Measurements from ENCODE around the gene AP2A2. TPM values are rescaled to one million over a fixed set of nuclear protein-coding genes. Genes with fewer than 3 reads are reported as not detected.
A peak's percentile ranks its signal among the peaks of the same experiment; 100 is the strongest.

AP2A2 gene
- total RNA-seq, 1 donor from 2014 or later = 105 TPM

DNA sequence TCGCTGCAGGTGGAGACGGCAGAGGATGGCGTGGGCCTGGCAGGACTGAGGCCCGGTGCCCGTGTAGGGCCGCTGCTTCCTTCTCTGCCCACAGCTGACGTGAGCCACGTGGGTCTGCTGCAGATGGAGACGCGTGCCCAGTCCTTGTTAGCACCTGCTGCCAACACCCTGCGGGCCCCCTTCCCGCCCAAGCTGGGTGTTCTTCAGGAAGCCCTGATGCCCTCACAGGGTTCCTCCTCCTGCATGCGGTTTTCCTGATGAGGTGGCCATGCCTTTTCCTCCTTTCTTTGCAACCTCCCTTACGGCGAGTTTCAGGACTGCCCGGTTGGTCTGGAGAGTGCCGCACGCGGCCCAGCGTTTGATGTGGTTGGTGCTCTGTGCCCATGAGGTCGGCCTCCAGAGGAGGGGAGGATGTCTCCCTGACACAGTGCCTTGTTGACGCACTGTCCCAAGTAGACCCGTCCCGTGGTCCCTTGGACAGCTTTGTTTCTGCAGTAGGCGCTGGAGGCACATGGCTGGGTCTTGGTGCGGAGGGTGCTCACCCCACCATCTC is 44.7 kb downstream of the AP2A2 start:
- Histone ChIP-seq H4K20me1 (ENCODE audit: insufficient read depth, low read length) (peaks cover 90% of the 10 kb centered on the region), H3K36me3 (ENCODE audit: insufficient read depth, low read length) (peaks cover 4% of the 10 kb centered on the region), H3K4me1 (ENCODE audit: insufficient read depth, low read length) (no peaks in the 10 kb centered on the region), H3K4me3 (ENCODE audit: insufficient read depth, low read depth, low read length) (no peak overlapping the region), H3K27ac (ENCODE audit: low read depth, low read length) (no peak overlapping the region), H3K4me2 (ENCODE audit: low read length) (no peak overlapping the region), H2AFZ (ENCODE audit: low read depth, low read length) (no peak overlapping the region), H3K9ac (ENCODE audit: low read length) (no peak overlapping the region), H3K9me3 (ENCODE audit: insufficient read depth, low read depth, low read length) (no peaks in the 10 kb centered on the region), H3K79me2 (ENCODE audit: insufficient read depth, low read length) (peaks cover 35% of the 10 kb centered on the region), H3K27me3 (ENCODE audit: insufficient read depth, low read length) (no peaks in the 10 kb centered on the region)
- H3K27me3 Mint-ChIP-seq (ENCODE audit: low read depth, unreplicated experiment) = no peaks in the 10 kb centered on the region
- H3K4me3 Mint-ChIP-seq (ENCODE audit: unreplicated experiment) = no peak overlapping the region
- H3K27ac Mint-ChIP-seq (ENCODE audit: unreplicated experiment) = no peak overlapping the region
- H3K4me1 Mint-ChIP-seq (ENCODE audit: low read depth, unreplicated experiment) = peaks cover 8% of the 10 kb centered on the region
- DNase-seq (ENCODE audit: low read depth) = no peak
- no peak for TF ChIP-seq EZH2 (IDR thresholded peaks at IDR 0.05; ENCODE audit: insufficient read depth, low read length)
- TF ChIP-seq CTCF (IDR thresholded peaks at IDR 0.05; ENCODE audit: insufficient read depth, low read depth, low read length) = no peak
- FAIRE-seq = no peak
- H3K36me3 Mint-ChIP-seq (ENCODE audit: low read depth, unreplicated experiment) = peaks cover 20% of the 10 kb centered on the region
- H3K9me3 Mint-ChIP-seq (ENCODE audit: unreplicated experiment) = peaks cover 2% of the 10 kb centered on the region

- FAIRE-seq (no peak), DNase-seq (ENCODE audit: low read depth) (no peak)
- no peak overlapping the region for H2AFZ ChIP-seq (ENCODE audit: low read depth, low read length)
- Mint-ChIP-seq H3K27me3 (ENCODE audit: low read depth, unreplicated experiment) (no peaks in the 10 kb centered on the region), H3K36me3 (ENCODE audit: low read depth, unreplicated experiment) (peaks cover 18% of the 10 kb centered on the region), H3K4me3 (ENCODE audit: unreplicated experiment) (peak overlapping the region; percentile 77), H3K4me1 (ENCODE audit: low read depth, unreplicated experiment) (peaks cover 8% of the 10 kb centered on the region), H3K27ac (ENCODE audit: unreplicated experiment) (no peak overlapping the region), H3K9me3 (ENCODE audit: unreplicated experiment) (peaks cover 2% of the 10 kb centered on the region)
- H3K36me3 ChIP-seq (ENCODE audit: insufficient read depth, low read length) = peaks cover 4% of the 10 kb centered on the region
- H3K27ac ChIP-seq (ENCODE audit: low read depth, low read length) = no peak overlapping the region
- peaks cover 90% of the 10 kb centered on the region for H4K20me1 ChIP-seq (ENCODE audit: insufficient read depth, low read length)
- TF ChIP-seq EZH2 (IDR thresholded peaks at IDR 0.05; ENCODE audit: insufficient read depth, low read length) (no peak), CTCF (IDR thresholded peaks at IDR 0.05; ENCODE audit: insufficient read depth, low read depth, low read length) (no peak)
- H3K79me2 ChIP-seq (ENCODE audit: insufficient read depth, low read length) = peaks cover 30% of the 10 kb centered on the region
- no peaks in the 10 kb centered on the region for H3K27me3 ChIP-seq (ENCODE audit: insufficient read depth, low read length)
- no peak overlapping the region for H3K9ac ChIP-seq (ENCODE audit: low read length)
- H3K4me2 ChIP-seq (ENCODE audit: low read length) = no peak overlapping the region
- H3K4me1 ChIP-seq (ENCODE audit: insufficient read depth, low read length) = no peaks in the 10 kb centered on the region
- H3K4me3 ChIP-seq (ENCODE audit: insufficient read depth, low read depth, low read length) = no peak overlapping the region
- no peaks in the 10 kb centered on the region for H3K9me3 ChIP-seq (ENCODE audit: insufficient read depth, low read depth, low read length)
Observed at GRCh38 chr11:971092-971690, 45.5 kb downstream of the AP2A2 start.

DNA sequence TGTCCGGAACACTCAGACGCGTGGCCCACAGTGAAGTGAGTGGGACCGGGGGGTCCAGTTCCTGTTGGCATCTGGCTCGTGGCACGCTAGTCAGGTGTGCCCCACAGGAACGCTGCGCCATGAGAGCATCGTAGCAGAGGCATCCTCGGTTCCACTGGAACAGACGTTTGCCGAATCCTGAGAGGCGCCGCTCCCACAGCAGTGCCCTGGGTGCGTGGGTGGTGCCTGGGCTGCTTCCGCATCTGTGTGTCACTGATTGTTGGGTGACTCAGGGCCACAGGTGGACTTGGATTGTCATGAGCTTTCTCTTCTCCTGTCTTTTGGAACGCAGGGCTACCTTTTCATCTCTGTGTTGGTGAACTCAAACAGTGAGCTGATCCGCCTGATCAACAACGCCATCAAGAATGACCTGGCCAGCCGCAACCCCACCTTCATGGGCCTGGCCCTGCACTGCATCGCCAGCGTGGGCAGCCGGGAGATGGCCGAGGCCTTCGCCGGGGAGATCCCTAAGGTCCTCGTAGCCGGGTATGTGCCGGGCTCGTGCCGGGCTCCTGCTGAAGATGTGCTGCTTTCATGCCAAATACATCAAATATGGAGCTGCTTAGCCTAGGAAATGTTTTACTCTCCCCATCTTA is 46.2 kb downstream of the AP2A2 start:
- Mint-ChIP-seq H3K27me3 (ENCODE audit: low read depth, unreplicated experiment) (no peaks in the 10 kb centered on the region), H3K27ac (ENCODE audit: unreplicated experiment) (no peak overlapping the region), H3K9me3 (ENCODE audit: unreplicated experiment) (peaks cover 2% of the 10 kb centered on the region), H3K4me1 (ENCODE audit: low read depth, unreplicated experiment) (peaks cover 3% of the 10 kb centered on the region), H3K4me3 (ENCODE audit: unreplicated experiment) (no peak overlapping the region), H3K36me3 (ENCODE audit: low read depth, unreplicated experiment) (peaks cover 15% of the 10 kb centered on the region)
- DNase-seq (ENCODE audit: low read depth) (no peak), FAIRE-seq (no peak)
- Histone ChIP-seq H3K27ac (ENCODE audit: low read depth, low read length) (no peak overlapping the region), H3K9me3 (ENCODE audit: insufficient read depth, low read depth, low read length) (no peaks in the 10 kb centered on the region), H3K27me3 (ENCODE audit: insufficient read depth, low read length) (no peaks in the 10 kb centered on the region), H4K20me1 (ENCODE audit: insufficient read depth, low read length) (peaks cover 91% of the 10 kb centered on the region), H3K36me3 (ENCODE audit: insufficient read depth, low read length) (peaks cover 4% of the 10 kb centered on the region), H3K4me3 (ENCODE audit: insufficient read depth, low read depth, low read length) (no peak overlapping the region), H3K4me2 (ENCODE audit: low read length) (no peak overlapping the region), H3K9ac (ENCODE audit: low read length) (no peak overlapping the region), H2AFZ (ENCODE audit: low read depth, low read length) (no peak overlapping the region), H3K4me1 (ENCODE audit: insufficient read depth, low read length) (peaks cover 2% of the 10 kb centered on the region), H3K79me2 (ENCODE audit: insufficient read depth, low read length) (peaks cover 30% of the 10 kb centered on the region)
- no peak for TF ChIP-seq EZH2 (IDR thresholded peaks at IDR 0.05; ENCODE audit: insufficient read depth, low read length)
- no peak for TF ChIP-seq CTCF (IDR thresholded peaks at IDR 0.05; ENCODE audit: insufficient read depth, low read depth, low read length)
